ENCODE data around the gene SLC13A5.
"Not testable (repeated sequence)": the region's sequence is repeated elsewhere in the genome, so short reads cannot be mapped to it uniquely, and the experiment has no call there.

Gene SLC13A5

GRCh38 chr17:6658411-6658810, 54.8 kb downstream of the SLC13A5 start:
- not testable (repeated sequence) for DNase-seq

GRCh38 chr17:6657633-6658287, 55.4 kb downstream of the SLC13A5 start:
- DNase-seq = no peak

DNA sequence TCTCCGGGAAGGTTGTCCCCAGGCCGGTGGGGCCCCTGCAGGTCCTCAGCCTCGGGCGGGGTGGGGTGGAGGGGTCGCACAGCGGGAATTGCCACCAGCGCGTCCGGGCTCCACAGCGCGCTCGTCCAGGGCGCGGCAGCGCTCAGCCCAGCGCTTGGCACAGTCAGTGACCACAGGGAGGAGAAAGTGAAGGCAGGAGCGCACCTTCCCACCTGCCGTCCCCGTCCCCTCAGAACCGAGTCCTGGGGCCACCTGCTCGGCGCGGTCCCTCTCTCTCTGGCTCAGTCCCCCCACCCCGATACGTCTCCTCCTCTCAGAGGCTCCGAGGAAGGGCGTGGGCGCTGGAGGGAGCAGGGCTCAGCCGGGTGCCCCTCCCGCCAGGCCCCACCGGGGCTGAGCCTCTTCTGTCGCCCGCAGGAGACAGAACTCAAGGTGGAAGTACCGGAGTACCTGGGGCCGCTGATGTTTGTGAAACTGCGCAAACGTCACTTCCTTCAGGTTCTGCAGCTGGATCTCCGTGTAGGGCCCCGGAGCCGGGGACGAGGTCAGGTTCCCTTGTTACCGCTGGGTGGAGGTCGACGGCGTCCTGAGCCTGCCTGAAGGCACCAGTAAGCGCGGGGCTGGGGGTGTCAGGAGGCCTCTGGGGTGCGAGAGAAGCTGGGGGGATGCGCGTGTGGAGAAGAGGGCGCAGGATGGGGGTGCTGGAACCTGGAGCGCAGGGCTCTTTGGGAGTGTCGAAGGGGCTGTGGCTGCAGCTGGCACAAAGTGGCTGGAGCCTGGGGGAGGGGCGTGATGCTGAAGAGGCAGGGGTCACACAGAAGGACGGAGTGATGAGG, 56.2 kb downstream of the SLC13A5 start:
- peak; percentile 29 to 59 for DNase-seq

- DNase-seq = not testable (repeated sequence)
Measured at GRCh38 chr17:6655732-6656361, 57.3 kb downstream of the SLC13A5 start.

GRCh38 chr17:6654841-6655731, 58.1 kb downstream of the SLC13A5 start:
- peak; percentile 78 to 89 for DNase-seq

- DNase-seq = peak in 1 of 2 experiments; percentile 14
Measured at GRCh38 chr17:6651919-6652452, 61.2 kb downstream of the SLC13A5 start.

DNA sequence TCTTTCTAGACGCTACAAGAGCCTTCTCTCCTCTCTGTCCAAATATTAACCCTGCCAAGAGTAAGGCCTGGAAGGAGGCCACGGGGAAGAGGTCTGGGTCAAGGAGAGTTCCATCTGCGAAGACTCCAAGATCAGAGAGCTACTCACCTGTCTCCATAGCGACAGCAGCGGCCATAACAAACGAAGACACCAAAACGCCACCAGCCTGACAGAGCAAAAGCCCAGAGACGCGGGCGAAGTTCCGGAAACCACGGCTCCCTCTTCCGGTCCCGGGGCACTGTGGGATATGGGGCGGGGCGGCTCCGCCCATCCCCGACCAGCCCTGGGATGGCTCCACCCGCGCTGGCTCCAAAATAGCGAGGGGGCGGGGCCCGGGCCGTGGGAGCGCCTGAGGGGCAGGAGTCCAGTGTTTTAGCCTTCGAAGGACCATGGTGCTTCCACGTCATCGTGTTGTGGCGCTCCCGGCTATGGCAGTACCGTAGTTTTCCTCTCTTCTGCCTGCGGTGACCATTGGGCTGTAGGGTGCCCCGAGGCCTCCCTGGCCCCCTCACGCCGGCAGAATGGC, 61.7 kb downstream of the SLC13A5 start, which contains the start of the genes C17orf100 and MED31:
Gene C17orf100 (plus strand): TSS at position 409 of the 565 bp plus-strand sequence. CDS start 152 bp downstream, at position 561.
Gene MED31 (minus strand): TSS at position 252 of the 565 bp plus-strand sequence. CDS start 77 bp downstream, at position 175.
- peak; percentile 89 to 91 for DNase-seq

GRCh38 chr17:6648181-6648580, 65.0 kb downstream of the SLC13A5 start:
- no peak for DNase-seq

DNA sequence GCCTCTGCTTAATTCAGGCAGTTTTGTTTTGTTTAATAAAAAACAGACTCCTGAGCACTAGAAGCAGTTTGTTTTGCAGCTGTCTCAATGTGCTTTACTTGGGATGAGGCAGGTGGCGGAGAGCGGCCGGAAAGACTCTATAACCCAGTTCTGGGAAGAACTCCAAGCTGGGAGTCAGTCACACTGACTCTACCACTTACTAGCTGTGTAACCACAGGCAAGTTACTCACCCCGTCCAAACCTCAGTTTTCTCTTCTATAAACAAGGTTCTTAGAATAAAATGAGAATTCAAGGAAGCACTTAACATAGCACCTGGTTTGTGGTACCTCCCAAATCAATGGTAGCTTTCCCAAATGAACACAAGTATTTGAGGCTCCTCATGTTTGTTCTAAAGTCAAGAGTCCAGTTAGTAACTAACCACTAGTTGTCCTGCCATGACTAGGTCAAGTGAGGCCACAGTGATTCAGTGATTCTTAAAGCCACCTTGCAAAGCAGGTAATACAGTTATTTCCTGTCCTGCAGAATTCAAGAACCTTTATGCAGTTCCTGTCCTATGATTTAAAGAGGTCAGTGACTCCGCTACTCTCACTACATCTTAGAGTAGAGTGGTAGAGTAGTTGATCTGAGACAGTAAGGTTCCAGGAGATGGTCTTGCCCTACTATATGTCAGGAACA, 69.6 kb downstream of the SLC13A5 start:
- no peak for DNase-seq

- DNase-seq = no peak
Measured at GRCh38 chr17:6642592-6642991, 70.6 kb downstream of the SLC13A5 start.

- DNase-seq = no peak
Measured at GRCh38 chr17:6641247-6641863, 71.8 kb downstream of the SLC13A5 start.

- peak; percentile 81 to 84 for DNase-seq
Measured at GRCh38 chr17:6640536-6641246, 72.5 kb downstream of the SLC13A5 start, which contains the start of the genes KIAA0753 and TXNDC17. KIAA0753 (minus strand) TSS chr17:6640711; CDS start chr17:6635103, 5,608 bp downstream. TXNDC17 (plus strand) TSS chr17:6641060; CDS start chr17:6641083, 23 bp downstream.

- DNase-seq = no peak
Measured at GRCh38 chr17:6639586-6640535, 73.3 kb downstream of the SLC13A5 start.

- DNase-seq = no peak
Measured at GRCh38 chr17:6639014-6639585, 74.1 kb downstream of the SLC13A5 start.

GRCh38 chr17:6638046-6638908, 74.9 kb downstream of the SLC13A5 start:
- no peak for DNase-seq

- DNase-seq = no peak
Measured at GRCh38 chr17:6637458-6637840, 75.7 kb downstream of the SLC13A5 start.
